Central memory CD4-positive, alpha-beta T cell (primary cell): ENCODE measurements around the gene ILF3.
"Not testable (repeated sequence)": the region's sequence is repeated elsewhere in the genome, so short reads cannot be mapped to it uniquely, and the experiment has no call there.

Source experiments
- DNase-seq: peaks from one replicate; pipeline ENCODE4 v3.0.0; 2022

ILF3 gene

DNA sequence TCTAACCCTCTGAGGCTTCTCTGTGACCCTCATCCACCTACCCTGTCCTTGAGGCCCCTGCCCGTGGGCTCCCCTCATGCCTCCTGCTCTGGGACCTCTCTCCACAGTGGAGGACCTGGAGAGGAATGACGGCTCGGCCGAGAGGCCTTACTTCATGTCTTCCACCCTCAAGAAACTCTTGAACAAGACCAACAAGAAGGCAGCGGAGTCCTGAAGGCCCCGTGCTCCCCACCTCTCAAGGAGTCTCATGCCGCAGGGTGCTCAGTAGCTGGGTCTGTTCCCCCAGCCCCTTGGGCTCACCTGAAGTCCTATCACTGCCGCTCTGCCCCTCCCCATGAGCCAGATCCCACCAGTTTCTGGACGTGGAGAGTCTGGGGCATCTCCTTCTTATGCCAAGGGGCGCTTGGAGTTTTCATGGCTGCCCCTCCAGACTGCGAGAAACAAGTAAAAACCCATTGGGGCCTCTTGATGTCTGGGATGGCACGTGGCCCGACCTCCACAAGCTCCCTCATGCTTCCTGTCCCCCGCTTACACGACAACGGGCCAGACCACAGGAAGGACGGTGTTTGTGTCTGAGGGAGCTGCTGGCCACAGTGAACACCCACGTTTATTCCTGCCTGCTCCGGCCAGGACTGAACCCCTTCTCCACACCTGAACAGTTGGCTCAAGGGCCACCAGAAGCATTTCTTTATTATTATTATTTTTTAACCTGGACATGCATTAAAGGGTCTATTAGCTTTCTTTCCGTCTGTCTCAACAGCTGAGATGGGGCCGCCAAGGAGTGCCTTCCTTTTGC is 10.8 kb upstream of the ILF3 start:
- DNase-seq, result no peak

DNA sequence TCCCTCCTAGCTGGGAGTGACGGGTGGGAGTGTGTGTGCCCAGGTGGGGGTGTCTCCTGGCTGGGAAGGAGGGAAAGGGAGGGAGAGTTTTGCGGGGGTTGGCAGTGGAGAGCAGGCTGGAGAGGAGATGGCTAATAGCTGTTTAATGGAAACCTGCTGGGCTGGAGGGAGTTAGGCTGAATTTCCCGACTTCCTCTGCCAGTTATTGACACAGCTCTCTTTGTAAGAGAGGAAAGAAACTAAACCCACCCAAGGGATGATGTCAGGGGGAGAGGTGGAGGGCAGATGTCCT is 10.2 kb upstream of the ILF3 start:
- no peak for DNase-seq

DNA sequence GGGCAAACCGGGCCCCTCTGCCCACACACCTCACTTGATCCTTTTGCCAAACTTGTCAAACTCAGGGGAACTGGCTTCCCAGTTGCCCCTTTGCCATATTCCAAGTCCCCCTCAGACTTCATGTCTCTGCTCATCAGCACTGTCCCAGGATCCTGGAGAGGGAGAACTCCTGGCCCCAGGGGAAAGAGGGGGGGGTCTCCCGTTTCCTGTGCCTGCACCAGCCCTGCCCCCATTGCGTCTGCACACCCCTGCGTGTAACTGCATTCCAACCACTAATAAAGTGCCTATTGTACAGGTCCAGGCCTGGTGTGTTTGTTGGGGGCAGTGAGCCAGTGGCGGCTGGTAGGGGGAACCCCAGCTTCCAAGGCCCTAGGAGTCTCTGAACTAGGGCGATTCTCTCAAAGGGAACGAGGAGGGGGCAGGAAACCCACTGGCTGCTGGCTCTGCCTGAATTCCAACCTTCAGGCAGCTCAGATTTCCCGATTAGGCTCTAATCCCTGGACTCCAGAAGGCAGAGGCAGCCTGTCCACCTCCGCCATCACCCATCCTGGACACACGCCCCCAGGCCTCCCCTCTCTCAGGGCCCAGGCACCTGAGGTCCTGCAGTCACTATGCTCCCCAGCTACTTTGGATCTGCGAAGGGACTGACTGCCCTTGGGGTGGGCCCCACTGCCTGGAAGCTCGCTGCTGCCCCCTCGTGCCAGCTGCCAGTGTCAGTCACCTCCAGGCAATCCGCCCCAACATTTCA is 9.7 kb upstream of the ILF3 start:
- DNase-seq, result peak; percentile 76

DNA sequence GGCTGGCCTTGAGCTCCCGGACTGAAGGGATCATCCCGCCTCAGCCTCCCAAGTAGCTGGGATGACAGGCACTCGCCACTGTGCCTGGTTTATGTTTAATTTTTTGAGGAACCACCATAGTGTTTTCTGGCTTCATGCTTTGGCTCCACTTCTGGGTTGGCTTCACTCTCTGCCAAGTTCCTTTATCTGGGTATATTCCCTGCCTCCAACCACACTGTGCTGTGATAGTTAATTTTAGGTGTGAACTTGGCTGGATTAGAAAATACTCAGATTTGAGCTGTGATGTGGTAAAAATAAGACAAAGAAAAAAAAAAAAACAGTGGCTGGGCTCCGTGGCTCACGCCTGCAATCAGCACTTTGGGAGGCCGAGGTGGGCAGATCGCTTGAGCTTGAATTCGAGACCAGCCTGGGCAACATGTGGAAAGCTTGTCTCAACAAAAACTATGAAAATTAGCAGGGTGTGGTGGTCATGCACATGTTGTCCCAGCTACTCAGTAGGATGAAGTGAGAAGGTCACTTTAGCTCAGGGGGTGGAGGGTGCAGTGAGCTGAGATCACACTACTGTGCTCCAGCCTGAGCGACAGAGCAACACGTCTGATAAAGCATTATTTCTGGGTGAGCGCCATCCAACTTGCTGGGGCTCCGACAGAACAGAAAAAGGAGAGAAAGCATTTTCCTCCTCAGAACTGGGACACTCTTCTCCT is 7.5 kb upstream of the ILF3 start:
- DNase-seq, result no peak

DNA sequence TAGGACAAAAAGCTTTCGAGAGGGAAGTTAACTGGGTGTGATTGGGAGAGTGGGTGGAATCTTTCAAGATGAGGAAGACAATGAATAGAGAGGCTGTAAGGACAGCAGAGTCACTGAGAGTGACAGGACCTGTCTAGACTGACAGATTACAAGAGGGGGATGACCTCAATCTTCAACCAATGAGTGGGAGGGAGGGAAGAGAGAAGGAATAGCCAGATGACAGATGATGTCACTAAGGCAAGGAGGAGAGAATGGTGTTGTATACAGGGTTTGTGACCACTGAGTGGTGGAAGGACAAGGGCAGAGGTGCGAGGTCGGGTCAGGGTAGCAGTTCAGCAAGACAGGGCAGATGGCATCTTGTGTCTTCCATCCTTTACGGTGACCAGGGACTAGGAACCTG is 5.8 kb upstream of the ILF3 start:
- DNase-seq, result no peak

DNA sequence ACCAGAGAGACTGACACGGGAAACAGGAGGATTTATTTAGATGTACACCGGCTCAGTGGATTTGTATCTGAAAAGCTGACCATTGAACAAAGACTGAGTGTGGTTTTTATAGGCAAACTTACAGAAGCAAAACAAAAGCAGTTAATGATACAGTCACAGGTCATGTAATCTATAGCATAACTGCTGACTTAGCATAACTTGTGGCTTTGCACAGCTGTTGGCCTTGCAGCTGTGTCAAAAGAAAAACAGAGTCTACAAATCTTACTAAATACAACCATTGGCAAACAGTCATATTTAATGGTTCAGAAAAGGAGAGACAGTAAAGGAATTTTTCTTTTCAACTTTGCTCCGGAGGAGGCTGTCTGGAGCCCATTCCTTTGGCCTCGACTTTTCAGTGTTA is 2.3 kb upstream of the ILF3 start:
- no peak for DNase-seq

DNA sequence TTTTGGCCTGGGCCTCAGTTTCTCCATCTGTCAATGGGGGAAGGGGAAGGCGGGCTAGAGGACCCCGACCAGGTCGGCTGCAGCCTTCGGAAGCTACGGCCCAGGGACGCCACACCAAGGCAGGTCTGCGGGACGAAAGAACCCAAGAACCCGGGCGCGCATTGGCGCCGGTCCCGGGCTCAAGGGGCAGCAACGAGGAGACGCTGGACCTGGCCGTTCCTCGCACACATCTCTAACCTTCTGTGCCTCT is 739 bp upstream of the ILF3 start:
- DNase-seq, result no peak

DNA sequence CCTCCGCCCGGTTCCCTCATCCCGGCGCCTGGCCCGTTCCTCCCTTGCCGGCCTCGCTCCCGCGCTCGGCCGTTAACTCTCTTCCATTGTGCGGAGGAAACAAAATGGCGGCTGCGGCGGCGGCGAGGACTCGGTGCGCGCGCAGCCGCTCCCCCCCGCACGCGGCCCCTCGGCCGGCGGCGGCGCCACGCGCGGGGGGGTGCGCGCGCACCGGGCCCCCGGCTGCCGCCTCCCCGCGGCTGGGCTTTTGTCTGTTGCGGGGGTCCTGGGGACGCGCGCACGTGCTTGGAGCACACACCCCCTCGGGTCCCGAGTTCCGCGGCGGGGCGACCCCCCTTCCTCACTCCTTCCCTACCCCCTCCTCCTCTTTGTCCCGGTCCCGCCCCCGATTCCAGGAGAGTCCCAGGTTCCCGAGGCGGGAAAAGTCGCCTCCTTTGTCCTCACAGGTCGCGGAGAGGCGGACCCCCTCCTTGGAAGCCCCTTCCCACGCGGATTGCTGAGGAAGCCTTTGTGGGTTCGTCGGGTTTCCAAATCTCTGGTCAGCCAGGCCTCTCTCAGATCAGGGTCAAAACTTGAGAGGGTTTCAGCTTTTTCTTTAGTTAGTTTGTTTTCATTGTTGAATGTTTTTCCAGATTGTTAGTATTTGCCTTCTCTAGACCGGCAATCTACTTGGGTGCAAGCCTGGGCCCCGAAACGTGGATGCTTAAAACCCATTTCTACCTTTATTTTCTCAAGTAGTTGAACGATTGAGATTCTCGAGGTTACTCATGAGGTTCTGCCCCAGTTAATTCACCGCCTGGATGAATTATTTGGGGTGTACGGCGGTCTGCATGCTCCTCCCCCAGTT is 687 bp downstream of the ILF3 start:
- peak; percentile 15 for DNase-seq

DNA sequence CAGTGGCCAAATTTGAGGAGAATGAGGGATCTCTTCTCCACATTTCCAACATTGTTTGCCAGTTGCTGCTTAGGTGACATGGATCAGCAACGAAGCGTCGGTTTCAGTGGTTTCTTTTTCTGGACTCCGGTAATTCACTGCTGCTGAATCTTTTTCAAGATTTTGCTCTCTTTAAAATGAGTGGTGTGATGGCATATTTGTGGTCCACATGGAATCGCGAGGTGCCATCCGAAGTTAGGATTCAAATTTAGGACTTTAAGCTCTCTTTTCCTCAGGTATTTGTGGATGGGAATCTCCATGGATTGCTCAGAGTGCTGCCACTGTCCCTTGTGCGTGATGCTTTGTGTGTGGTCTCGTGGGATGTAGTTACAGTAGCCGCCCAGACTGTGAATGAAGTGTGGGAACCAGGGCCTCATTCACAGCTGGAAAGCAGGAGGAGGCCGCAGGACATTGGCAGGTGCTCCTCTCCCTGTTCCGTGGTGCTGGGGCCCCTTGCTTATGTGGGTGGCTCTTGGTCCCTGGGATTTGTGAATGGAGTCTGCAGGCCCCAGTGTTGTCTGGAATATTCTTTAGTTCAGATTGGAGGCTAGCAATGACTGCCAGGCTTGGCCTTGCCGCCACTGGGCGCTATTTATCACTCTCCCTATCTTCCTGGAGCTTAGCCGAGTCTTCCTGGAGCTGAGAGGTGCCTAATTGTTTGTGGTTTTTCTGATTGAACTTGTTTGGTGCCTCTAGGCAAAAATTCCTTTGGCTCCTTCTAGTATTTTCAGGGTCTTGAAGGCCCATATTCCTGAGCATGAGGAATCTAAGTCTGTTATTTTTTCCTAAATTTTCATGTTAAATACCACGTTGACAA is 1.5 kb downstream of the ILF3 start:
- DNase-seq, result no peak

DNA sequence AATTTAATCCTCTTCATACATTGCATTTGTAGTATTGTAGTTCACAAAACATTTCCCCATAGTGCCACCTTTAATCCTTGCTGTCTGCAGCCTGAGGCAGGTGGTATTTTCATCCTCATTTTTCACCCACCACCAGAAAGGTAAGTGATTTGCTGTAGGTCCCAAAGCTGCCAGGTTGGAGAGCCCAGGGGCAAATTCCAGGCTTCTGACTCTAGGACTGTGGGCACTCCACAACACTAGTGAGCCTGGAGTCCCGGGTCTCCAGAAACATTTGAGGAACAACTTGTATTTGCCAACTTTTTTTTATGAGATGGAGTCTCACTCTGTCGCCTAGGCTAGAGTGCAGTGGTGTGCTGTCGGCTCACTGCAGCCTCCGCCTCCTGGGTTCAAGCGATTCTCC is 6.2 kb downstream of the ILF3 start:
- DNase-seq, result no peak

DNA sequence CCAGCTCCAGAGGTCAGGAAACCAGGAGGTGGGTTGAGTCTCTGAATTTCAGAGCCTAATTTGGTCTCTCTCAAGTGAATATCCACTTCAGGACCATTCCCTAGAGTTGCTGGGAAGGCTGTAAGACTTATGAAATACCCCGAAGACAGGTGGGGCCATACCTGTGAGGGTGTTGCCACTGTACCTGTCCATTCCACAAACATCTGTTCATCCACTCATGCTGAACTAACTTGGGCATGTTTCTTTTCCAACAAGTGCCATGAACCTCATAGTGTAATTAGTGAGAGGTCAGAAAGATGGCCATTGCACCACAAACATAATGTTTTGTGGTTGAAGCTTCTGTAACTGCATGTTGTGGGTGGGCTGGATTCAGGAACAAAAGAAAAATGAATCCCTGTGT is 7.8 kb downstream of the ILF3 start:
- DNase-seq, result no peak

DNA sequence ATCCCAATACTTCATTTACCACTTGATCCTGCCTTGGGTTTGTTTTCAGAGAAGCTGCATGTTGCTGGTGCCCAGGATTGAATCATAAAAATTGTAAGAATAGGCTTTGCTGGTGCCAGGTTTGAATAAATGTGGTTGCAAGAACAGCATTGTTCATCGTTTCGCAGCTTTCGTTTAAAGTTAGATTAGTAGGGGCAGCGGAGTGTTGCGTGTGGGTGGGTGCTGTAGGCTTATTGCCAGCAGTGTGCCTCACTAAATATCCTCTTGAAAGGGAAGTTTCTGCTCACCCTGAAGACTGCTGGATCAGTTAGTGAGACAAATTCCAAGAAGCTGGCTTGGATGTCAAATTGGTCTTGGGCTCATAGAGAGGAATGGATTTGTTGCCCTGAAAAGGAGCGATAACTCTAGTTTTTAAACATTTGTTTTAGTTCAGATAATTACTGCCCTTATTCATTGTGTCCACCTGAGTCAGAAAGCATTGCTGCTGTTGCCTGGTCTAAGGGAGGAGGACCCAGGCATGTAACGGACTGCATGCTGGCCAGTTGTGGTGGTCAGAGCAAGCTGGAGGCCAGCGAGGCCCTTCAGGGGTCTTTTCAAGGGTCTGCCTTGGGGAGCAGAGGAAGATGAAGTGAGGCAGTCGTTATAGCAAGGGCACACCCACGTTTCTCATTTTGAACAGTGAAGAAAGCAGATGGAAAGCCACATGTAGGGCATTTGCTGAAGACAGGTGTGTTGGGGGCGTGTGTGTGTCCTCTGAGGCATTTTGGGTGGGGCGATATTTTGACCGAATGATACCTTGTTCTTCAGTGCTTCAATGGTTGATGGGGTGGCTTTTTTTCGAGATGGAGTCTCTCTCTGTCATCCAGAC is 8.5 kb downstream of the ILF3 start:
- no peak for DNase-seq

DNA sequence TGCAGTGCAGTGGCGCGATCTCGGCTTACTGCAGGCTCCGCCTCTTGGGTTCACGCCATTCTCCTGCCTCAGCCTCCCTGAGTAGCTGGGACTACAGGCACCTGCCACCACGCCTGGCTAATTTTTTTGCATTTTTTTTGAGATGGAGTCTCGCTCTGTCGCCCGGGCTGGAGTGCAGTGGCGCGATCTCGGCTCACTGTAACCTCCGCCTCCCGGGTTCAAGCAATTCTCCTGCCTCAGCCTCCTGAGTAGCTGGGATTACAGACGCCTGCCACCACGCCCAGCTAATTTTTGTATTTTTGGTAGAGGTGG is 9.1 kb downstream of the ILF3 start:
- not testable (repeated sequence) for DNase-seq

DNA sequence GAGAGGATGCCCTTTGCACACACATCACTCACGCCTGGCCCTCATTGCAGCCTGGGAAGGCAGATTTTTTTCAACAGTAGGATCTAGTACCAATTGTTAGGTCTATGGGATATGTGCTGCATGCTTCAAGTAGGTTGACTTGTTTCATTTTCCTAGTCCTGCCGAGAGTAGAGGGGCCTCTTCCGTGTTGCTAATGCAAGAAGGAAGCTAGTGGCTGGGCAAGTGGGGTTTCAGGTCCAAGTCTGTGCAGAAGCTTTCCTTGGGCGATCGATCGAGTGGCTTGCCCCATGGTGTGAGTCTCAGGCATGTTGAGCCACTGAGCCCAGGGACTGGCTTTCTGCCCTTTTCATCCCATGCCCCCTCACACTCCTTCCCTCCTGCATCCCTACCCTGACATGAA is 13.7 kb downstream of the ILF3 start:
- no peak for DNase-seq

DNA sequence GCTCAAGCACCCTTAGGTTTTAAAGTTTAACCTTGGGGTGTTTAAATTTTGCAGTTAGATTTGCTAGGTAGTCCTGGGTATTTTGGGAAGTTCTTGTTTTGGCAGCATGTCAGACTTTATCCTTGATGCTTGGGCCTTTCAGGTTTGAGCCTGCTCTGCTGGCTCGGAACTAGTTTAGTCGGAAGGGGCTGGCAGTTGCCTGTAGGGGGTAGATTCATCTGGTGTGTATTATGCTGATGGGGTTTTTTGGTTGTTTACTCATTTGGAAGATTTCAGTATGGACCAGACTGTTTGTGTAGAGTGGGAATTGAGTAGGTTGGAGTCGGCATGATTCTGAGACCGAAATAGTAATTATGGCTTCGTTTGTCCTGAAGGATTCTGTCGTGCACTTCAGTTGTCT is 15.1 kb downstream of the ILF3 start:
- no peak for DNase-seq

DNA sequence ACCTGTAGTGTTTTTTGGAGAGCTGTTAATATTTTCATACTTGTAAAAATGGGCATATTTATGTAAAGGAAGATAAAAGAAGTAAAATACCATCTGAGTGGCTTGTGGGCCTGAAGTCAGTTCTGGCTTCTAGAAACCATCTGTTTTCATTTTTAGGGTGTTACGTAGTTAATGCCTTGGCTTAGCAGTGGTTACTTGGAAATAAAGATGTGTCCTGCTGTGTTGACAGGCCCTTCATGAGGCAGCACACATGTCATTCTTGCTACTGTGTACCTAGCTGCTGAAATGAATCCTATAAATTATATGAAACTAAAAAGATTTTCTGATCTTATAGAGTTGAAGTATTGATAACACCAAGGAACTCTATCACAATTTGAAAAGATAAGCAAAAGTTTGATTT is 16.0 kb downstream of the ILF3 start:
- DNase-seq, result no peak

DNA sequence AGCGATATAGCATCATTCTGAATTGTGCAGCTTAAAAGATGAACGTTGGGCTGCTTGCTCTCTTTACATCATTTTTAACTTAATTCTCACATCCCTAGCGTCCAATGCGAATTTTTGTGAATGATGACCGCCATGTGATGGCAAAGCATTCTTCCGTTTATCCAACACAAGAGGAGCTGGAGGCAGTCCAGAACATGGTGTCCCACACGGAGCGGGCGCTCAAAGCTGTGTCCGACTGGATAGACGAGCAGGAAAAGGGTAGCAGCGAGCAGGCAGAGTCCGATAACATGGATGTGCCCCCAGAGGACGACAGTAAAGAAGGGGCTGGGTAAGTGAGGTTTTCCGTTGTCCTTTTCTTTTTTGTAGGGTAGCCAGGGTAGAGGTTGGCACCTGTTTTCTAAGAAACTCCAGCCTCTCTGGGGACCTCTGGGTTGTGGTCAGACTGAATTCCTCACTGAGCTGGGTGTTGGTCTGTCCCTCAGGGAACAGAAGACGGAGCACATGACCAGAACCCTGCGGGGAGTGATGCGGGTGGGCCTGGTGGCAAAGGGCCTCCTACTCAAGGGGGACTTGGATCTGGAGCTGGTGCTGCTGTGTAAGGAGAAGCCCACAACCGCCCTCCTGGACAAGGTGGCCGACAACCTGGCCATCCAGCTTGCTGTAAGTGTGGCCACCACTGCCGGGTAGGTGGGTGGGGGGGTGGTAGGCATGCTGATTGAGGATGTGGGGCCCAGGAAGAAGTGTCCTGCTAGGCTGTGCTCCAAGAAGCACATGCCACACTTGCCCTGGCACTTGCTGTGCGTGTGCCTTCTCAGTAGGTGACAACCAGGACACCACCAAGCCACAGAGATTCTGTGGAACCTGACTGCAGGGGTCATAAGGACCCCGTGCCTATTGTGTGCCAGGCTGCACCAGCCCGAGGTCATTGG is 17.0 kb downstream of the ILF3 start:
- no peak for DNase-seq

DNA sequence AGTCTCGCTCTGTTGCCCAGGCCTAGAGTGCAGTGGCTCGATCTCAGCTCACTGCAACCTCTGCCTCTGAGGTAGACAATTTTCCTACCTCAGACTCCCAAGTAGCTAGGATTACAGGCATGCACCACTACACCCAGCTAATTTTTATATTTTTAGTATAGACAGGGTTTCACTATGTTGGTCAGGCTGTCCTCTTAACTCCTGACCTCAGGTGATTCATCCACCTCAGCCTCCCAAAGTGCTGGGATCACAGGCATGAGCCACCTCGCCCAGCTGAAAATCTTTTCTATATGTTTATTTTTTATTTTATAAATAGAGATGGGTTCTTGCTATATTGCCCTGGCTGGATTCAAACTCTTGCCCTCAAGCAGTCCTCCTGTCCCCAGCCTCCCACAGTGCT is 17.8 kb downstream of the ILF3 start:
- not testable (repeated sequence) for DNase-seq

DNA sequence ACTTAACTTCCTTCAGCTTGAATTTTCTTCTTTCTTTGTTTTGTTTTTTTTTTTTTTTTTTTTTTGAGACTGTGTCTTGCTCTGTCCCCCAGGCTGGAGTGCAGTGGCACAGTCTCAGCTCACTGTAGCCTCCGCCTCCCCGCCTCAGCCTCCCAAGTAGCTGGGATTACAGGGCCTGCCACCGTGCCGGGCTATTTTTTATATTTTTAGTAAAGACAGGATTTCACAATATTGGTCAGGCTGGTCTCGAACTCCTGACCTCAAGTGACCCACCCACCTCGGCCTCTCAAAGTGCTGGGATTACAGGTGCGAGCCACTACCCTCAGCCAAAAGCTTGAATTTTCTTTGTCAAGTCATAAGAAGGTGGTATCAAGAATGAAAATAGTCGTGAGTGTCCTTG is 21.1 kb downstream of the ILF3 start:
- DNase-seq, result not testable (repeated sequence)

DNA sequence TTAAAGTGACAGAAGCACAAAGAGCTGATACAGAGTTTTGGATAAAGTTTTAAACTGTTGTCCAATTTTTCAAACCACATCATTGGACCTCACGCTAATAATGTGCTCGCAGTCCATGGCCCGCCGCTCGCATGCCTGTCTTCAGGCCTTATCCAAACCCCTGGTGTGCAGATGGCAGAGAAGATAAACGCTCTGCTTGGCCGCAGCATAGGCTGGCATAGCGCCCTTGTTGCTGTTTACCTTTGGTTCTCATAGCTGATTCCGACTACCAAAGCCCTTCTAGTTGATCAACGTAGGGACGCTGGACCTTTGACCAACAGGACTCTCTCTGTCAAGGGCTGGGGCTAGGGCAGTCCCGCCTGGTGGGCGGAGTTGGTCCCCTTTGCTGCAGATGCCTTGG is 23.6 kb downstream of the ILF3 start:
- DNase-seq, result no peak

DNA sequence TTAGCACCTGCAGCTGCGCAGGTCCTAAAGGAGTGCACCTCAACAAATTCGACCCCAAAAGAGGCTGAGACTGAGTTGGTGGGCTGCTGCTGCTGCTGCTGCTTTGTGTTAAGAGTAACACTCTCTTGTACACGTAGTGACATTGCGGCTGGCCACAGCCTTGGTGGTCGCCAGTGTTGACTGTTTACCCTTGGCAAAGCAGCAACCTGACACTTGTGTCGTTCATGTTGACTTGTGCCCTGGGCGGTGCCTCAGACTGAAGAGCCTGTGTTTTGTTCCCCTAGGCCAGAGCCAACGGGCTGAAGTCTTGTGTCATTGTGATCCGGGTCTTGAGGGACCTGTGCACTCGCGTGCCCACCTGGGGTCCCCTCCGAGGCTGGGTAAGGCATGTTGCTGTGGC is 24.7 kb downstream of the ILF3 start:
- no peak for DNase-seq
